Activated CD4-positive, alpha-beta T cell treated with anti-CD3 and anti-CD28 coated beads, Interleukin-2, amount 10 ng/mL, durations not matched to agents 7 days and 5 days (primary cell): Measurements from ENCODE around the gene PMM2. TPM values are rescaled to one million over a fixed set of nuclear protein-coding genes. Genes with fewer than 3 reads are reported as not detected.
"Not testable (repeated sequence)": the region's sequence is repeated elsewhere in the genome, so short reads cannot be mapped to it uniquely, and the experiment has no call there.

Experiments used
- CTCF ChIA-PET: fragments of 350-600 bp; sonication (Branson Sonifier 250); formaldehyde crosslinking; loops from one replicate; lab custom pipeline; 2021; ENCODE audit warnings: antibody characterized with exemption; lab: Charles Lee
- POLR2A ChIA-PET: fragments of 350-600 bp; sonication (Branson Sonifier 250); formaldehyde crosslinking; loops from one replicate; lab custom pipeline; 2021; ENCODE audit warnings: antibody characterized with exemption; lab: Charles Lee
- DNase-seq: peaks from one replicate; pipeline ENCODE4 v3.0.0-alpha.2; 2020
- H3K27ac Mint-ChIP-seq: one replicate; pipeline ENCODE4 v1.8.0; 2021; ENCODE audit warnings: mild to moderate bottlenecking, moderate library complexity, mixed read lengths
- H3K27me3 Mint-ChIP-seq: one replicate; pipeline ENCODE4 v1.8.0; 2021; ENCODE audit warnings: mixed read lengths
- H3K36me3 Mint-ChIP-seq: one replicate; pipeline ENCODE4 v1.8.0; 2021; ENCODE audit warnings: low read depth, mixed read lengths
- H3K4me1 Mint-ChIP-seq: one replicate; pipeline ENCODE4 v1.8.0; 2021; ENCODE audit warnings: mixed read lengths
- H3K4me3 Mint-ChIP-seq: one replicate; pipeline ENCODE4 v1.8.0; 2021; ENCODE audit warnings: mild to moderate bottlenecking, moderate library complexity, mixed read lengths
- H3K9me3 Mint-ChIP-seq: one replicate; pipeline ENCODE4 v1.8.0; 2021; ENCODE audit warnings: mixed read lengths
- total RNA-seq, 2 experiments: library from RNA; stranded (reverse); gene quantifications; one replicate each; pipeline ENCODE4 v1.2.3, GENCODE V29; 2021

Gene PMM2
- total RNA-seq, 2 experiments from 2014 or later: 37.0 to 38.9 TPM

GRCh38 chr16:8788578-8789172, 9.0 kb upstream of the PMM2 start:
- Mint-ChIP-seq H3K27ac (no peak overlapping the region), H3K27me3 (no peaks in the 10 kb centered on the region), H3K4me3 (no peak overlapping the region), H3K4me1 (peaks cover 3% of the 10 kb centered on the region), H3K36me3 (no peaks in the 10 kb centered on the region), H3K9me3 (no peaks in the 10 kb centered on the region)
- POLR2A ChIA-PET: no interaction called here
- CTCF ChIA-PET: interaction anchor here (1.4 kb wide), 1 partner anchor 9 kb away, joined by 4 read pairs; no protein-coding TSS in a partner anchor
- no peak for DNase-seq

DNA sequence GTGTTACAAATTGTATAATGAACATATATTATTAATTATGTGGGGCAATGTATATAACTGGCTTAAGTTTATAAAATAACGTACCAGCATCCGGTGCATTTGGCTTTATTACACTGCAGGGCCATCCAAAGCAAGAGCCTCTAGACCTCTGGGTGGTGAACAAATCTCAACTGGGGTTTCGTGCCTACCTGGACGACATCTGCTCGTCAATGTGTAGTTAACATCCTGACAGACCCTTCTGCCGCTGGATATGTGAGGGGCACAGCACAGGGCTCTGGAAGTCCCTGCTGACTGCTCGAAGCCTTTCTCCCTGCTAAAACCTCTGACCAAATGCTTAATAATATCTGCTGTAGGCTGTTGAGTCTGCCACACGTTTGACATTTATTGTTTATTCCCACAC, 2.5 kb upstream of the PMM2 start:
- Mint-ChIP-seq H3K27ac (no peak overlapping the region), H3K4me1 (peaks cover 39% of the 10 kb centered on the region), H3K4me3 (peak overlapping the region; percentile 15), H3K27me3 (no peaks in the 10 kb centered on the region), H3K9me3 (no peaks in the 10 kb centered on the region), H3K36me3 (peaks cover 2% of the 10 kb centered on the region)
- ChIA-PET CTCF (no interaction called here), POLR2A (no interaction called here)
- DNase-seq: no peak

DNA sequence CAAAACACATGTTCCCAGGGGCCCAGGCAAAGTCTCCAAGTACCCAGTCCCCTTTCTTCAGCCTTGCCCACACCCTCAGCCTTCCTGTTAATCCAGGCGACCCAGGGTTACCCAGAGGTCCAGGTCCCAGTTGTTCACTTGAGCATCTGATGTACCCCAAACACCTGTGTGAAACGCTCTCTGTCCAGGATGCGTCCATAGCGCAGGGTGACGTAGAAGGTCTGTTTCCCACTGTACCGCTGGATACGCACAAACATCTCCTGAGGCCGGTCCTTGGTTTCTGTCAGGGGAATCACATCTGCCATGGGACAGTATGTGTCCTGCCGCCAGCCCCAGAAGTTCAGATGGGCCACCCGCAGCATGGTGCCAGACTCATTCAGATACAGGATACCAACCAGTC, 1.8 kb upstream of the PMM2 start:
- Mint-ChIP-seq H3K27ac (no peak overlapping the region), H3K4me1 (peaks cover 39% of the 10 kb centered on the region), H3K36me3 (peaks cover 3% of the 10 kb centered on the region), H3K27me3 (no peaks in the 10 kb centered on the region), H3K9me3 (no peaks in the 10 kb centered on the region), H3K4me3 (peak overlapping the region; percentile 97)
- ChIA-PET POLR2A (no interaction called here), CTCF (interaction anchor here (0.6 to 1.4 kb wide), 2 partner anchors 73 to 266 kb away, joined by 3 read pairs; partner anchors contain the start of gene CARHSP1)
- no peak for DNase-seq

DNA sequence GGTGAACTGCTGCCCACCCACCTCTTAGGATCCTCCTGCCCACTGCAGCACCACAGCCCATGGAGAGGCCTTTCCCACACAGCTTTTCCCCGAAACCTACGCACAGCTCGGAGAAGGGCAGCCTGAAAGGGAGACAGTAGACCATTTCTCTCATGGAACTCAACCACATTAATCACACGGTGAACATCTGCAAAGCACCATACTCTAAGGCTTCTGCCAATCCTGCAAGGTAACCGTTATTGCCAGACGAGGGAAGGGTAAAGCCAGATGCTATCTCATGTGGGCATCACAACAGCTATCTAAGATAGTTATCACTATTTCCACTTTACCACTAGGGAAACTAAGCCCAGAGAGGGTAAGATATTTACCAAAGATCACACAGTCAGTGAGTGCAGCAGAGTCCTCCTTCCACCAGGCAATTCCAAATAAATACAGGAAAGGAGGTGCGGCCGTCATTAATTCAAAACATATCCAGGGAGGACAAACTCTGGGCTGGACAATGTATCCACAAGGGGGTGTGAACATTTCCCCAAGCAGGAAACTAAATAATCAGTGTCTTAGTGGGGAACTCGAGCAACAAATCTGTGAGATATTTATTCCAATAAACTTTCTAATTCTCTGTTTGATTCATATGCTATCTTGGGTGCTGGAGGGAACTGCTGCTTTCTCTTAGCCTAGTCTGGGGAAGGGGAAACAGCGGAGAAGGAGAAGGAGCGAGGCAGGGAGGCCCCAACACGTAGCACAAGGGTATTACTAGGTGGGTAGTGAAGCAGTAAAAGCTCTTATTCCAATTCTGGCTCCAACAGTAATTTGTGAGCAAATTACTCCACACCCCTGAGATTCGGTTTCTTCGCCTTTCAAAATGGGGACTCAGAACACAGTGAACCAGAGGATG, 923 bp upstream of the PMM2 start:
- Mint-ChIP-seq H3K27ac (peak overlapping the region; percentile 96), H3K4me3 (peak overlapping the region; percentile 97), H3K9me3 (no peaks in the 10 kb centered on the region), H3K4me1 (peaks cover 41% of the 10 kb centered on the region), H3K27me3 (no peaks in the 10 kb centered on the region), H3K36me3 (peaks cover 5% of the 10 kb centered on the region)
- no peak for DNase-seq
- POLR2A ChIA-PET: interaction anchor here (0.5 to 1.3 kb wide), 2 partner anchors 72 to 186 kb away, joined by 3 read pairs; partner anchors contain the start of gene CARHSP1
- CTCF ChIA-PET: interaction anchor here (0.6 to 2.0 kb wide), 4 partner anchors 10 to 265 kb away, joined by 3 to 7 read pairs (median 3); partner anchors contain the start of gene CARHSP1

- Mint-ChIP-seq H3K27ac (peak overlapping the region; percentile 96), H3K4me1 (peaks cover 46% of the 10 kb centered on the region), H3K9me3 (no peaks in the 10 kb centered on the region), H3K4me3 (peak overlapping the region; percentile 97), H3K27me3 (no peaks in the 10 kb centered on the region), H3K36me3 (peaks cover 16% of the 10 kb centered on the region)
- ChIA-PET POLR2A (no interaction called here), CTCF (interaction anchor here (1.1 to 2.0 kb wide), 2 partner anchors 8 to 71 kb away, joined by 4 to 7 read pairs; partner anchors contain the start of gene CARHSP1)
- peak; percentile 21 for DNase-seq
Measured at GRCh38 chr16:8798174-8798527, 512 bp downstream of the PMM2 start.

DNA sequence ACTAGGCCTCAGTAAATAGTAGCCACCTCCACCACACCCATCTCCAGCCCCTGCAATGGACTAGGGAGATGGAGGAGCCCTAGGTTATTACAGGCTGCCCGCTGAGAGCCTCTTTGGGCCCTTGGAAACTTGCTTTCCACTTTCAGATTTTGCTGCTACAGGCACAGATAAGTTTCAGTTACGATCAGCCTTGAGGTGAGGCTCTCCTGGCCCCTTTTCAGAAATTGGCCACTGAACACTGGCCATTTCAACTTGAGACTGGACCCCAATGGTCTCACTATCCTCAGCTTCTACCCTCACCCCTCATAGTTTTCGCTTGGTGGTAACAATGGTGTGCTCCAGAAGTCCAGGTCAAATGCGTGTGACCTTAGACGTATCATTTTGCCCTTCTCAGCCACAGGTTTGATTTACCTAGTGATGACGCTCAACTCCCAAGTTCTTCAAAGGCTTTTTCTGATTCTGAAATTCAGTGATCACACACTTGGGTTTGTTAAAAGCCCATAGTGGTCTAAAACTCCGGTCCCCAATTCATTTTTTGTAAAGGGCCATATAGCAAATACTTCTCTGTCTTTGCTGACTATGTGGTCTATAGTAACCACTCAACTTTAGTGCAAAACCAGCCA, 1.0 kb downstream of the PMM2 start:
- peaks cover 49% of the 10 kb centered on the region for H3K4me1 Mint-ChIP-seq
- no peaks in the 10 kb centered on the region for H3K9me3 Mint-ChIP-seq
- CTCF ChIA-PET: interaction anchor here (1.1 to 2.0 kb wide), 2 partner anchors 8 to 70 kb away, joined by 4 to 7 read pairs; partner anchors contain the start of gene CARHSP1
- H3K27me3 Mint-ChIP-seq: no peaks in the 10 kb centered on the region
- H3K27ac Mint-ChIP-seq: peak overlapping the region; percentile 96
- DNase-seq: no peak
- H3K36me3 Mint-ChIP-seq: peaks cover 19% of the 10 kb centered on the region
- peak overlapping the region; percentile 97 for H3K4me3 Mint-ChIP-seq
- POLR2A ChIA-PET: no interaction called here

DNA sequence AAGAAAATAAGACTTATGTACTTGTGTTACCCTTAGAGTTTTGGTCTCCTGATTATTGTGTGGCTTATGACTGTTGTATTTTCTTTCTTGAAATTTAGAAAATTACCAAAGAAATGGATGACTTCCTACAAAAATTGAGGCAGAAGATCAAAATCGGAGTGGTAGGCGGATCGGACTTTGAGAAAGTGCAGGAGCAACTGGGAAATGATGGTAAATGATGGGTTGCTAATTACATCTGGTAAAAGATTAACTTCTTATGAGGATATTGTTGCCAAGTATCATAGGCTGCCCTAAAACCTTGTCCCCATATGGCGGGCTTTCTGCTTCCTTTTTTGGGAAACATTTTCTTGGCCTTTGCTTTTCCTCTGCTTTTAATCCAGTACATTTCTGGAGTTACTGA, 4.1 kb downstream of the PMM2 start:
- ChIA-PET CTCF (no interaction called here), POLR2A (no interaction called here)
- Mint-ChIP-seq H3K36me3 (peaks cover 25% of the 10 kb centered on the region), H3K4me3 (no peak overlapping the region), H3K27ac (no peak overlapping the region), H3K27me3 (no peaks in the 10 kb centered on the region), H3K4me1 (peaks cover 32% of the 10 kb centered on the region), H3K9me3 (no peaks in the 10 kb centered on the region)
- no peak for DNase-seq

GRCh38 chr16:8803733-8804132, 6.1 kb downstream of the PMM2 start:
- H3K27ac Mint-ChIP-seq, DNase-seq, H3K4me3 Mint-ChIP-seq, H3K27me3 Mint-ChIP-seq, H3K9me3 Mint-ChIP-seq: not testable (repeated sequence)
- ChIA-PET POLR2A (interaction anchor here (0.6 kb wide), 1 partner anchor 225 kb away, joined by 9 read pairs; no protein-coding TSS in a partner anchor), CTCF (interaction anchor here (1.3 kb wide), 1 partner anchor 9 kb away, joined by 3 read pairs; no protein-coding TSS in a partner anchor)
- Mint-ChIP-seq H3K36me3 (peaks cover 36% of the 10 kb centered on the region), H3K4me1 (peaks cover 22% of the 10 kb centered on the region)

GRCh38 chr16:8804313-8804712, 6.7 kb downstream of the PMM2 start:
- Mint-ChIP-seq H3K4me1 (peaks cover 18% of the 10 kb centered on the region), H3K4me3 (no peak overlapping the region), H3K36me3 (peaks cover 41% of the 10 kb centered on the region), H3K27ac (no peak overlapping the region), H3K9me3 (no peaks in the 10 kb centered on the region), H3K27me3 (no peaks in the 10 kb centered on the region)
- no peak for DNase-seq
- ChIA-PET CTCF (interaction anchor here (1.3 kb wide), 1 partner anchor 8 kb away, joined by 3 read pairs; no protein-coding TSS in a partner anchor), POLR2A (interaction anchor here (0.6 kb wide), 1 partner anchor 224 kb away, joined by 9 read pairs; no protein-coding TSS in a partner anchor)

DNA sequence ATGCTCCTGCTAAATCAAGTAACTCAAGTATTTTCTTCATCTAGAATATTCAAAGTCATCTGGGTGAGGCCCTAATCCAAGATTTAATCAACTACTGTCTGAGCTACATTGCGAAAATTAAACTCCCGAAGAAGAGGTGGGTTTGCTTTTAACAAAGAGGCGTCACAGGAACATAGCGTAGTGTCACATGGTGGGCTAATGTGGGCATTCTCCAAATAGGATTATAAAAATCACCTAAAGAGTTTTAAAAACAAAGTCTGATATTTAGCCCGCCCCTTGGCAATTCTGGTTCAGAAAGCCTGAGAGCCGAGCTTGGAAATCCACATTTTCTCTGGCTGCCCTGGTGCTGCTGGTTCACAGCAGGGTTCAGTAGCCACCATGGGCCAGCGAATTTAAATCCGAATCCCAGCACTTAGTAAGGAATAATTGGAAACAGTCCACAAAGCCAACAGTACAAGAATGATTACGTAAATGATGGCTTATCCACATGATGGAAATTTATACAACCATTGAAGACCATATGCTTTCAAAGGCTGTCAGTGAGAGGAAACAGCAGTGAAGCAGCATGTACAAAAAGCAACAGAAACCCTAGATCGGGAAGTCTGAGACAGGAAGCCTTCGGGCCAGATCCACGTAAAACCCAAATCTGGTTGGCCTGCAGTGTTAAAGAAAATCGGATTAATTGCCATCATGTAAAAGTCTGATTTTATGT, 8.8 kb downstream of the PMM2 start:
- ChIA-PET POLR2A (no interaction called here), CTCF (interaction anchor here (1.1 to 1.8 kb wide), 3 partner anchors 9 to 110 kb away, joined by 3 to 7 read pairs (median 4); partner anchors contain the start of genes PMM2 and TMEM186)
- no peaks in the 10 kb centered on the region for H3K27me3 Mint-ChIP-seq
- peaks cover 11% of the 10 kb centered on the region for H3K4me1 Mint-ChIP-seq
- H3K27ac Mint-ChIP-seq: peak overlapping the region; percentile 55
- no peak for DNase-seq
- H3K36me3 Mint-ChIP-seq: peaks cover 53% of the 10 kb centered on the region
- H3K9me3 Mint-ChIP-seq: no peaks in the 10 kb centered on the region
- H3K4me3 Mint-ChIP-seq: no peak overlapping the region

GRCh38 chr16:8807189-8807588, 9.6 kb downstream of the PMM2 start:
- Mint-ChIP-seq H3K4me3 (no peak overlapping the region), H3K36me3 (peaks cover 48% of the 10 kb centered on the region), H3K9me3 (no peaks in the 10 kb centered on the region), H3K4me1 (peaks cover 7% of the 10 kb centered on the region), H3K27ac (no peak overlapping the region), H3K27me3 (no peaks in the 10 kb centered on the region)
- POLR2A ChIA-PET: no interaction called here
- CTCF ChIA-PET: interaction anchor here (1.1 to 1.8 kb wide), 2 partner anchors 10 to 109 kb away, joined by 4 to 7 read pairs; partner anchors contain the start of genes PMM2 and TMEM186
- DNase-seq: no peak

DNA sequence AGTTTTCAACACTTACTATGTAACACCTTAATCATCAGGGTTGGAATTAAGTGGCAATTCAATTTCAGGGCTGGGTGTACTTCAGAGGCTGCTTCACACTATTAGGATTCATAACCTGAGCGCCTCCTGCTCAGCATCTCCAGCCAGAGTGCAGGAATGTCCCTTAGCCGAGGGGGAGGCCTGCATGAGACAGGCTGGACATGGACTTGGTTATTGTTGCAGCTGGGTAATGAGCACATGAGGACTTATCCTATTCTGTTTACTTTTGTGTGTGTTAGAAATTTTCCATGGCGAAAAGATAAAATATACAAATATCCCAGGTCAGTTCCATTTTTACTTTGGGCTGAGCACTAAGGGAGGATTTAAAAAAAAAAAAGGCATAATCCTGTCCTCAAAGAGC, 10.4 kb downstream of the PMM2 start:
- POLR2A ChIA-PET: no interaction called here
- Mint-ChIP-seq H3K9me3 (no peaks in the 10 kb centered on the region), H3K36me3 (peaks cover 50% of the 10 kb centered on the region), H3K4me3 (no peak overlapping the region), H3K4me1 (peaks cover 4% of the 10 kb centered on the region), H3K27me3 (no peaks in the 10 kb centered on the region), H3K27ac (no peak overlapping the region)
- no peak for DNase-seq
- CTCF ChIA-PET: no interaction called here
